Activated CD8-positive, alpha-beta T cell treated with anti-CD3 and anti-CD28 coated beads, Interleukin-2, amount 10 ng/mL, durations not matched to agents 7 days and 5 days (primary cell): Measurements from ENCODE around the gene NUP37. TPM values are rescaled to one million over a fixed set of nuclear protein-coding genes. Genes with fewer than 3 reads are reported as not detected.

Source experiments
- ATAC-seq: fragments of 150-1000 bp; cut with Tn5 transposase; one replicate; pipeline ENCODE4 v1.10.0; 2021; ENCODE audit warnings: moderate library complexity
- CTCF ChIA-PET: fragments of 350-600 bp; sonication (Branson Sonifier 250); formaldehyde crosslinking; loops from one replicate; lab custom pipeline; 2021; ENCODE audit warnings: antibody characterized with exemption; lab: Charles Lee
- POLR2A ChIA-PET: fragments of 350-600 bp; sonication (Branson Sonifier 250); formaldehyde crosslinking; loops from one replicate; lab custom pipeline; 2021; ENCODE audit warnings: antibody characterized with exemption; lab: Charles Lee
- DNase-seq: peaks from one replicate; pipeline ENCODE4 v3.0.0-alpha.2; 2020
- H3K27ac Mint-ChIP-seq: one replicate; pipeline ENCODE4 v1.8.0; 2021; ENCODE audit warnings: mild to moderate bottlenecking, mixed read lengths
- H3K27me3 Mint-ChIP-seq: one replicate; pipeline ENCODE4 v1.8.0; 2021; ENCODE audit warnings: low read depth, mixed read lengths
- H3K36me3 Mint-ChIP-seq: one replicate; pipeline ENCODE4 v1.8.0; 2021; ENCODE audit warnings: low read depth, mixed read lengths
- H3K4me1 Mint-ChIP-seq: one replicate; pipeline ENCODE4 v1.8.0; 2021; ENCODE audit warnings: low read depth, mixed read lengths
- H3K4me3 Mint-ChIP-seq: one replicate; pipeline ENCODE4 v1.8.0; 2021; ENCODE audit warnings: mild to moderate bottlenecking, mixed read lengths
- H3K9me3 Mint-ChIP-seq: one replicate; pipeline ENCODE4 v1.8.0; 2022; ENCODE audit warnings: mixed read lengths; ENCODE audit not compliant: insufficient read depth
- total RNA-seq, 2 experiments: library from RNA; stranded (reverse); gene quantifications; one replicate each; pipeline ENCODE4 v1.2.3, GENCODE V29; 2021

NUP37 gene
- total RNA-seq, 2 experiments from 2014 or later, result 66.4 to 70.2 TPM

DNA sequence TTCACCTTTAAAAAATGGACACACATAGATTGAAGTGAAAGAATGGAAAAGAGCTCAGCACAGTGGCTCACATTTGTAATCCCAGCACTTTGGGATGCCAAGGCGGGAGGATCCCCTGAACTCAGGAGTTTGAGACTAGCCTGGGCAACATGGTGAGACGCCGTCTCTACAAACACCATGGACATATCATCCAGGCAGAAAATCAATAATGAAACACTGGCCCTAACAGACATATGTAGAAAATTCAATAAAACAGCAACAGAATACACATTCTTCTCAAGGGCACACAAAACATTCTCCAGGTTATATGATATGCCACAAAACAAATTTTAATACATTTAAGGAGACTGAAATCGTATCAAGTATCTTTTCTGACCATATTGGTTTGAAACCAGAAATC is 65.6 kb downstream of the NUP37 start:
- CTCF ChIA-PET, result interaction anchor here (2.9 kb wide), 1 partner anchor 9 kb away, joined by 12 read pairs; no protein-coding TSS in a partner anchor

DNA sequence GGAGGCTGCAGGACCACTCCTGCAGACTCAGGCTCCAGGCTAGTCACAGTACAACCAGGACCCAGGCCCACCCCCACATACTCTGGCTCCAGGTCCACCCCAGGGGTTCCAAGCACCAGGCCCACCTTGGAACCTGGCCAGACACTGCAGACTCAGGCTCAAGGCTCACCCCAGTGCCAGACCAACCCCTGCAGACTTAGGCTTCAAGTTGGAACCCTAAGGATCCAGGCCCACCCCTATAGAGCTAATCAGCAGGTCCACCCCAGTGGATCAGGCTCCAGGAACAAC is 66.9 kb downstream of the NUP37 start:
- no peak overlapping the region for H3K4me3 Mint-ChIP-seq
- no peaks in the 10 kb centered on the region for H3K9me3 Mint-ChIP-seq
- peaks cover 22% of the 10 kb centered on the region for H3K4me1 Mint-ChIP-seq
- no peaks in the 10 kb centered on the region for H3K27me3 Mint-ChIP-seq
- peaks cover 66% of the 10 kb centered on the region for H3K36me3 Mint-ChIP-seq
- no peak overlapping the region for H3K27ac Mint-ChIP-seq
- CTCF ChIA-PET, result no interaction called here
- no peak for DNase-seq
- ATAC-seq, result no peak
- POLR2A ChIA-PET, result interaction anchor here (2.1 kb wide), 1 partner anchor 9 kb away, joined by 7 read pairs; the partner anchor contains the start of gene WASHC3

More for the DNA sequence above, 65.6 kb downstream of the NUP37 start:
- Mint-ChIP-seq H3K36me3 (peaks cover 69% of the 10 kb centered on the region), H3K9me3 (no peaks in the 10 kb centered on the region), H3K27ac (no peak overlapping the region), H3K27me3 (no peaks in the 10 kb centered on the region), H3K4me1 (peaks cover 31% of the 10 kb centered on the region), H3K4me3 (no peak overlapping the region)
- POLR2A ChIA-PET, result no interaction called here
- ATAC-seq (no peak), DNase-seq (no peak)

DNA sequence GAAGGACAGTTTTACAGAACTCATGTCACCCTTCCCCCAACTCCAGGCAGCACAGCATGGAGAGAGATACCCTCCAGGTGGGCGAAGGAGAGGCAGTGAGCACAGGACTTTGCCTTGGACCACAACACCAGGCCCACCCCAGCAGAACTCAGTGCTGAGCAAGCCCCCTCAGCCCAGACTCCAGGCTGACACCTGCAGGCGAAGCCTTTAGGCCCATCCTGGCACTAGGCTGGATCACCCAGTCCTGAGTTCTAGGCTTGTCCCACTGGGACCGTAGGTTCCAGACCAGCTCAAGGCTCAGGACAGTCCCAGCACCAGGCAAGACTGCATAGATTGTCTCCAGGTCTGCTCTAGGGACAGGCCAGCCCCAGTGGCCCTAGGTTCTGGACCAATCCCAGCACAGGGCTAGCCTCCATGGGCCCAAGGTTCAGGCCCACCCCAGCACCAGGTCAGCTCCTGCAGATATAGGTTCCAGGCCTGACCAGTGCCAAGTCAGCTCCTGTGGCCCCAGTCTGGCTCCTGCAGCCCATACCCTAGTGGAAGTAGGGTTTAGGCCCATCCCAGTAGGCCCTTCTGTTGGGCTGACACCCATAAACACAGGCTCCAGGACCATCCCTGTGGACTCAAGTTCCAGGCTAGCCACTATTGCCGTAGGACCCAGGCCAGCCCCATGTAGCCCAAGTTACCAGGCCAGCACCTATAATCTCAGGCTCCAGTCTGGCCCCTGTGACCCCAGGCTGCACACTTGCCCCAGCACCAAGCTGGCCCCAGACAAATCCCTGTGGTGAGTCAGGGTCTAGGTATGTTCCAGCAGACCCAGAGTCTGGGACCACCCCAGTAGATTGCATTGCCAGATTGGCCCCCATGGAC is 67.5 kb downstream of the NUP37 start:
- peak; percentile 15 for ATAC-seq
- no peak overlapping the region for H3K27ac Mint-ChIP-seq
- no peak for DNase-seq
- no peaks in the 10 kb centered on the region for H3K27me3 Mint-ChIP-seq
- ChIA-PET POLR2A (interaction anchor here (2.1 kb wide), 1 partner anchor 9 kb away, joined by 7 read pairs; the partner anchor contains the start of gene WASHC3), CTCF (no interaction called here)
- H3K9me3 Mint-ChIP-seq, result no peaks in the 10 kb centered on the region
- H3K4me1 Mint-ChIP-seq, result peaks cover 18% of the 10 kb centered on the region
- H3K4me3 Mint-ChIP-seq, result no peak overlapping the region
- H3K36me3 Mint-ChIP-seq, result peaks cover 63% of the 10 kb centered on the region

DNA sequence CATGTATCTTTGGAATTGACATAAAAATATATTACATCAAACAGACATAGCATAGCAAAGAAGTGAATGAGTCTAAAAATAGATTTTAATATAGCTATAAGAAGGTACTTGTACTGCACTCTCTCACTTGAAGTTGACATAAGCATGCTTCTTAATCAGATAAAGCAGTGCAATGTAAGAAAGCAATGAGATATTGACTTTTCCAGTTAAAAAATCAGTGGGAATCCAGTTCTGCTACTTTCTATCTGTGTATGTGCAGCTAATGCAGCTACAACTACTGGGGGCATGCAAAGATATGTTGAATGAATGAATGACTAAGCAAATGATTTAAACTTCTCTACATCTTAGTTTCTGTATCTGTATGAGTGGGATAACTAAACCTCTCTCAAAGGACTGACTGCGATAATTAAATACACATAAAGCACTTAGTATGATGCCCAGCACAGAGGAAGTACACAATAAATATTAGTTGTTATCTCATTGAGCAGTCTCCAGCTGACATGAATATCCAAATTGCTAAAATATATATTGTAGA is 68.4 kb downstream of the NUP37 start:
- Mint-ChIP-seq H3K9me3 (no peaks in the 10 kb centered on the region), H3K27ac (no peak overlapping the region), H3K4me1 (peaks cover 18% of the 10 kb centered on the region), H3K36me3 (peaks cover 55% of the 10 kb centered on the region), H3K4me3 (no peak overlapping the region), H3K27me3 (no peaks in the 10 kb centered on the region)
- ATAC-seq (no peak), DNase-seq (no peak)
- ChIA-PET POLR2A (interaction anchor here (0.5 kb wide), 1 partner anchor 14 kb away, joined by 6 read pairs; no protein-coding TSS in a partner anchor), CTCF (no interaction called here)

DNA sequence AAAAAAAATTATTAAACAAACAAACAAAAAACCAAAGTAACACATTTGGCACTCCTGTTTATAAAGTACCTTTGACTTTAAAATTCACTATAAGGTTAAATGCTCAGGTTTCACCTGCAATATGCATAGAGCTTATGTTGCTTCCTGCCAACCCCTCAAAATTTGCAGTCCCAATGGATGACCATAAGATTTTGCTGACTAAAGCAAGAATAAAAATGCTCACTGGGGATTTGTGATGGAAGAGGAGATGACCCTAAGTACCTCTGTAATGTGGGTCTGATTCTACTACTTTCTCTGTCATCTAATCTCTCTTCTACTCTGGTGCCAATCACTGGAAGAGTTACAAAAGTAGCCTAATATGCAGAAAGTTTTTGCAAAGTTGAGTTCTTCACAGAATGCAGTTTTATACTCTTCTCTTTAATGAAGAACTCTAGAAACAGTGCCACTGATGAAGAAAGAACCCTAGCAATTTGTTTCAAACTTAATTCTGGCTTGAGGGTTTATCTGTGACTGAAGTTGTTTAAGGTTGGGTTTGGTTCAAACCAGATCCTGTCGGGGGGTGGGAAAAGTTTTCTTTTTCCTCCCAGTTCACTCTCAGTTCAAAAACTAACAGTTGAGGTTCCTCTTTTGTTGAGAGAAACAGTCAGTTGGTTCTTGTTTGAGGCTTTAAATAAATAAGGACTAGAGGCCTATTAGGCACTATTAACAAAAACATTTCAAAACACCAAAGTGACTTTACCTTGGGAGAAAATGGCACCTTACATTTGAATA is 69.1 kb downstream of the NUP37 start:
- Mint-ChIP-seq H3K36me3 (peaks cover 48% of the 10 kb centered on the region), H3K4me3 (no peak overlapping the region), H3K27ac (peak overlapping the region; percentile 52), H3K27me3 (no peaks in the 10 kb centered on the region), H3K4me1 (peaks cover 18% of the 10 kb centered on the region), H3K9me3 (no peaks in the 10 kb centered on the region)
- no peak for ATAC-seq
- ChIA-PET POLR2A (interaction anchor here (0.5 kb wide), 1 partner anchor 14 kb away, joined by 6 read pairs; no protein-coding TSS in a partner anchor), CTCF (no interaction called here)
- DNase-seq, result no peak

DNA sequence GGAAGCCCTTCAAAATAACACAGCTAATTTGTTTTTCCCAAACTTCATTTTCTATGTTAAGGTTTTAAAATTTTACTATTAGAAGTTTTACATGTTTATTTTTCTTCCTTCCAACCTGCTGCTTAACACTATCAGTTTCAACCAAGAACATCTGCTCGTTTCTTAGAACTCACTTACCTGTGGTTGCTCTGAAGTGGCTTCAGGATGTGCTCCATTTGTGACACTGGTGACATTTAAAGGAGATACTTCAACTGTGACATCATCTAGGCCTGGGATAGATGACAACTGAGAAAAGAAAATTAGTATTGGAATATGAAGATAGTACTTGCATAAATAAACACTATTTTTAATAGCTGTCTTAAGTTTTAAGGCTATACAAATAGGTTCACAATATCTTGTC is 76.0 kb downstream of the NUP37 start:
- H3K4me1 Mint-ChIP-seq, result peaks cover 19% of the 10 kb centered on the region
- ATAC-seq (peak; percentile 99), DNase-seq (peak; percentile 72)
- H3K36me3 Mint-ChIP-seq, result peaks cover 29% of the 10 kb centered on the region
- H3K27ac Mint-ChIP-seq, result peak overlapping the region; percentile 41
- no peaks in the 10 kb centered on the region for H3K27me3 Mint-ChIP-seq
- CTCF ChIA-PET, result interaction anchor here (1.0 to 2.7 kb wide), 3 partner anchors 11 to 214 kb away, joined by 3 to 12 read pairs (median 3); no protein-coding TSS in a partner anchor
- no peak overlapping the region for H3K4me3 Mint-ChIP-seq
- H3K9me3 Mint-ChIP-seq, result no peaks in the 10 kb centered on the region
- POLR2A ChIA-PET, result interaction anchor here (0.7 to 2.6 kb wide), 3 partner anchors 15 to 18 kb away, joined by 3 to 17 read pairs (median 3); partner anchors contain the start of gene WASHC3

DNA sequence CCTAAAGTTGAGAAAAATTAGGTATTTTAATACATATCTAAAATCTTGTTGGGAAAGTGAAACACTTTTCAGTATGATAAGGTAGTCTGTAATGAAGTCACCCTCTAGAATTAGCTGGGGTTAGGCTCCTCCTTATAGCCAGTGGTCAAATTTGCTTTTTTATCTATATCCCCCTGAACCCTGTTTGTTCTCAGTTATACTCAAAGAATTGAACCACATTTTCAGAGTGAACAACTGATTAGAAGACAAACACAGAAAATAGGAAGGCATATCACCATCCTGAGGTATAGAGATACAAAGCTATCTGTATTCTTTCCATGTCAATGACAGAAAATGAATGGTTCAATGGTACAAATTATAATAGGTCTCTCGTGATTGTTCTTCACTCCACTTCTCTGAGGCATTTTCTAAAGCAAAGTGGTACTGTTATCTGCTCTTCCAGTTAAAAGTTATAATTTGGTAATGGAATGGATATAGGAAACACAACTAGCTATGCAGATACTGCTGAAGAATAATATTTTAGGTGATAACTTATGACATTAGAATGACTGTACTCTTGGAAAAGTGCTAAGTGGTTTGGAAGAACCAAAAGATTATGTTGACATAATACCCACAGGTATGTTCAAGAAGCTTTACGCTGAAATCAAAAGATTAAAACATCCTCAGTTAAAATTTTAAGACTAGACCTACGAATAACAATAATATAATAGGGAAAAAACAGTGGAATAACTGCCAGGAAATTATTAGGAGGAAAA is 85.7 kb downstream of the NUP37 start:
- DNase-seq (no peak), ATAC-seq (no peak)
- peaks cover 43% of the 10 kb centered on the region for H3K36me3 Mint-ChIP-seq
- no peaks in the 10 kb centered on the region for H3K27me3 Mint-ChIP-seq
- no peak overlapping the region for H3K4me3 Mint-ChIP-seq
- ChIA-PET POLR2A (no interaction called here), CTCF (no interaction called here)
- no peak overlapping the region for H3K27ac Mint-ChIP-seq
- H3K9me3 Mint-ChIP-seq, result no peaks in the 10 kb centered on the region
- no peaks in the 10 kb centered on the region for H3K4me1 Mint-ChIP-seq

DNA sequence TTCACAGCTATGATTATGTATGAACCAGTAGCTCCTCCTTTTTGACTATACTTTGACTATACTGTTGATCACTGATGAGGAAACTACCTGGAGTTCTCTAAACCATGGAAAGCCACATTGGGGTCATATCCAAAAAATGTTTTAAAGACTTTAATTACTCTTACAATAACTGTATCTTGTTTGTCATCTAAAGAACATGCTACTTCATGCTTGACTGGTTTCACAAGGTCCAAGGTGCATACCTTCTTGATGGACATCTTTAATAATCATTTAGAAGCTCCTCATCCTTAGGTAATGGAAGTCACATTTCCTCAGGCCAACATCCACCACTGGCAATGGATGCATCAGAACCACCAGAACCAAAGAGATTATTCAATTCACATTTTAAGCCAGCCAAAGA is 88.1 kb downstream of the NUP37 start:
- ChIA-PET POLR2A (no interaction called here), CTCF (interaction anchor here (0.7 to 1.5 kb wide), 2 partner anchors 12 to 95 kb away, joined by 3 read pairs; no protein-coding TSS in a partner anchor)
- ATAC-seq (no peak), DNase-seq (no peak)
- Mint-ChIP-seq H3K27me3 (no peaks in the 10 kb centered on the region), H3K4me1 (no peaks in the 10 kb centered on the region), H3K9me3 (no peaks in the 10 kb centered on the region), H3K36me3 (peaks cover 30% of the 10 kb centered on the region), H3K27ac (no peak overlapping the region), H3K4me3 (no peak overlapping the region)

DNA sequence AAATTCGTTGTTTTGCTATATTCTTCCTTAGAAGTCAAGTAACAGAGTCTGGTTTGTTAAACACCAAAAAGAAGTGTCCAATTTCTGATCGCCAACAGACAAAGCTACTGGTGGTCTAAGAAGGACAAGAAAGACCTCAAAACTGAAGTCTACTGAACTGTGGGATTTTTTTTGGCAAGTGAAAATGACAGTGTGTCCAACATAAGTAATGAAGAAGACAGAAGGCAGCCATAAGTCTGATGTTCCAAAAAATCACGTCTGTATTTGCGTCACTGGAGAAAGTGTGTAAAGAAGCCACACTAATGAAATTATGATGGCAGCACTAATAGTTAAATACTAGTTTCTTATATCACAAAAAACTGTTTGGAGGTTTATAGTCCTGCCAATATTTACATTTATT is 90.8 kb downstream of the NUP37 start:
- Mint-ChIP-seq H3K27me3 (no peaks in the 10 kb centered on the region), H3K9me3 (no peaks in the 10 kb centered on the region), H3K36me3 (peaks cover 19% of the 10 kb centered on the region), H3K4me3 (no peak overlapping the region), H3K27ac (no peak overlapping the region), H3K4me1 (no peaks in the 10 kb centered on the region)
- DNase-seq (no peak), ATAC-seq (no peak)
- CTCF ChIA-PET, result no interaction called here
- POLR2A ChIA-PET, result no interaction called here

DNA sequence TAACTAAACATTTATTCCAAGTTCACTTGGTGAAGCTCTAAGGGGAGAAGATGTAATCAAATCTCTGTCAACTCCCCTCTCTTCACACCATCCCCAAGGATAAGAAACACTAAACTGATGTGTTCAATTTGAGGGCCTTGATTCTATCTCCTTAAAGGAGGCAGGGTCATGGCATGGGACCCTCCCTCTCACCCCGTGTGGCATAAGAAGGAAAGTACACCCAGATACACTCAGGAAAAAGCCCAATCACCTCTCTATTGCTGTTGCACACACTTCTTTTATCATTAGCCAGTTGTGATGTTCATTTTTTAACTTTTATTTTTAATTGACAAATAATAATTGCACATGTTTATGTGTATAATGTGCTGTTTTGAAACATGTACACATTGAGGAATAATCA is 93.2 kb downstream of the NUP37 start:
- CTCF ChIA-PET, result interaction anchor here (1.5 kb wide), 1 partner anchor 12 kb away, joined by 4 read pairs; no protein-coding TSS in a partner anchor
- no peaks in the 10 kb centered on the region for H3K27me3 Mint-ChIP-seq

DNA sequence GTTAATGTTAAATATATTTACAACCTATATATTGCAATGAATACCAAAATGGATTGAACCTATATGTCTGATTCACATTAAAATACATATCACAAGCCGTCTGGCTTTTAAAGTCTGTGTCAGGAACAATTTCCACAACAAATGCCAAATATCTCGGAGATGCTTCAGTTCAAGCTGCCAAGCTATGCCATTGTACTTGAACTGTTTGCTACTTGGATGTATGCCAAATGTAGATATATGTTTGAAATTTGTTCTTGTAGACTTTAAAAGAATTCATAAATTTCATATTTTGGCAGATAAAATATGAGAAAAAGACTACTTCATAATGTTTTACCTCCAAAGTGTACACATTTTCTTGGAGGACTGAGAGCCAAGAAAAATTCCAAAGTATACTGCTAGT is 95.1 kb downstream of the NUP37 start:
- Mint-ChIP-seq H3K4me3 (no peak overlapping the region), H3K4me1 (no peaks in the 10 kb centered on the region), H3K27me3 (no peaks in the 10 kb centered on the region), H3K27ac (no peak overlapping the region), H3K36me3 (peaks cover 20% of the 10 kb centered on the region), H3K9me3 (no peaks in the 10 kb centered on the region)
- CTCF ChIA-PET, result no interaction called here
- DNase-seq, result no peak
- POLR2A ChIA-PET, result no interaction called here
- ATAC-seq, result no peak

More for the DNA sequence above, 93.2 kb downstream of the NUP37 start:
- POLR2A ChIA-PET, result no interaction called here
- Mint-ChIP-seq H3K4me3 (no peak overlapping the region), H3K4me1 (no peaks in the 10 kb centered on the region), H3K9me3 (no peaks in the 10 kb centered on the region), H3K36me3 (peaks cover 15% of the 10 kb centered on the region), H3K27ac (no peak overlapping the region)
- ATAC-seq (no peak), DNase-seq (no peak)
